ENCODE results near the gene TRMT61B.

The TRMT61B gene

DNA sequence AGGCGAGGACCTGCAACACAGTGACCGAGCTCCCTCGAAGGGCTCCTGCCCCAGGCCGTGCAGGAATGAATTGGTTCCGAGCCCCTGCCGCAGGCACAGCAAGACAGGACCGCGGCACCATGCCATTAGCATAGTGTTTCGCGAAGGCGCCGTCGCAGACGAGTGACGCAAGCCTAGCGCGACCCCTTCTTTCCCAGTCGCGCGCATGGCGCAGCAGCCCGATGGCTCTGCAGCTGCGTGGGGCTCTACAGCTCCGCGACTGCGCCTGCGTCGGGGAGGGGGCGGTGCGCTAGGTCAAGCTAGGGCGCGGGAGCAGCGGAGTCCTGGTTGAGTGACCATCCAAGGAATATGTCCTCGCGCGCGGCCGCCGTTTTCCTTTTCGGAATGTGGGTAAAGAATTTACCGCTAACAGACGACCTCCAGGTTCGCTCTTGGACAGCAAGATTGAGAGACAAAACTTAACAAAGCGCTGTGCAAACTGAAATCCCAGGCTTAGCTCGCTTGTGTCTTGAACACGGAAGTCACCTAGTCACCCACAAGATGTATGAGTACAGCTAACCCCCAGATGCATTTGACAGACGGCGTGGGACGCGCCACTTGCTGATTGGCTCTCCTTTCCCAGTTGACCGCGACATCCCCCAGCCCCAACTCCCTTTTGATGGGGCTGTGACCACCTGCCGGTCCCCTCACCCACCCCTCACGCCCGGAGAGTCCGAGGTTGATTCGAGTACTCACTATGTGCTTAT, at the start of gene TRMT61B:
Gene TRMT61B (minus strand): TSS at position 164 of the 746 bp plus-strand sequence. CDS start 32 bp downstream, at position 132.
- DNase-seq, result peak; percentile 97

DNA sequence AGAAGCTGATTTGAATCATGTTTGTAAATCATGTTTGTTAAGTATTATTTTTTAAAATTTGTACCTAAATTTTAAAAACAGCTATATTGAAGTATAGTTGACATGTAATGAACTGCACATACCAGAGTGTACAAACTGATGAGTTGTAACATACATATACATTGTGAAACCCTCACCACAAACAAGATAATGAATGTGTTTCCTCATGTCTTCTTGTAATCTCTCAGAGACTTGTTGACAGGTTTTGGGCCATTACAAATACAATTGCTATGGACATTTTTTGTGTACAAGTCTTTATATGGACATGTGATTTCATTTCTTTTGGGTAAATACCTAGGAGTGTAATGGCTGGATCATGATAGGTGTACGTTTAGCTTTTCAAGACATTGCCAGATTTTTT, 45.8 kb upstream of the TRMT61B start:
- no peak for DNase-seq

DNA sequence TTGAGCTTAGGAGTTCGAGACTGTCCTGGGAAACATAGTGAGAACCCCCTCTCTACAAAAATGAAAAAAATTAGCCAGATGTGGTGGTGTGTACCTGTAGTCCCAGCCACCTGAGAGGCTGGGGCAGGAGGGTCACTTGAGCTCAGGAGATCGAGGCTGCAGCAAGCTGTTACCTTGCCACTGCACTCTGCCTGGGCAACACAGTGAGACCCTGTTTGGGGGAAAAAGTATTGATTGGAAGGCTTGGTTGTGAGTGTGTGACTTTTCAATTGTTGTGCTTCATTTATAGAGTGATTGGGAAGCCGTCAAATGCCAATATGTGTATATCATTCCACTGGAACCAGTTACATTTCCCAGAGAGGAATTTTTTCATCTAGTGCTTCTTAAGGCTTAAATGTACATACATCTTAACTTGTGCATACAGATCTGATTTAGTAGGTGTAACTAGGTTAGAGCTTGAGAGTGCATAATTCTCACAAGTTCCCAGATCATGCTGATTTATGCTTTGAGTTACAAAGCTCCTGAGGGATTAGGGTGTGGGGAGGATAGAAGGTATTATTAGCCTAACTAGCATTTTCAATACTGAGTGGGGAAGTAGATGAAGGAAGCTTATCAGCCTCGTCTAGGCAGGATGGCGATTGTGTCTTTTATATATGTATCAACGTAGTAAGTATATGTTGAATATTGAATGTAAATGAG, 39.7 kb upstream of the TRMT61B start:
- no peak for DNase-seq

DNA sequence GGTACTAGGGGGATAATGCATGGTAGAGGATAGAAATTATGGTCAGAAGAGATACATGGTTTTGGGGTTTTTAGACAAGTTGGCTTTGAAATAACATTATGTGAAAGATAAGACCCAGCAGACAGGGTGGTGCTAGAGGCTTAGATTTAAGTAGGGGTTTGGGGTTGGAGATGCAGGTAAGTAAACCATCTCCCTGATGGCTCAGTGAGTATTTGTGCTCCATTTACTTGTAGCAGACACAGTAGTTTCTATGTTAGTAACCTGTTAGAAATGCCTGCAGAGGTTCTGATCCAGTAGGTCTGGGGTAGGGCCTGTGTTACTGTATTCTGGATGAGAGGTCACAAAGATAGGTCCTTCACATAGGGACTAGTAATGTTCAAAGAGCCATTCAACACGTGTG, 38.1 kb upstream of the TRMT61B start:
- no peak for DNase-seq

DNA sequence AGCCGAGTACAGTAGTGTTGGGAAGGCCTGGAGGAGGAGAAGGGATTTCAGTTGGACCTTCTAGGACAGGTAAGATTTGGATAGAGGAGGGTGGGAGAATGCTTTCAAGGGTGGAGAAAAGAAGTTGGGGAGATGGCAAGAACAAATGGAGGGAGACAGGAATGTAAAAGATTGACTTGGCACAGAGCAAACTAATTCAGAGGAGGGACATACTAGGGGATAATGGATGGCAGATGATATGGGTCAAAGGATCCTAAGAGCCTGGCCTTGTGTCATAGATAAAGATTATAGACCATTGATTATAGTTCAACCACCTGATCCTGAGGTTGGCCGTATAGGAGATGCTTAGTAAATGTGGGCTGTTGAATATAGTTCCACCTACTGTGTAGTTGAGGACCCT, 36.7 kb upstream of the TRMT61B start:
- no peak for DNase-seq

DNA sequence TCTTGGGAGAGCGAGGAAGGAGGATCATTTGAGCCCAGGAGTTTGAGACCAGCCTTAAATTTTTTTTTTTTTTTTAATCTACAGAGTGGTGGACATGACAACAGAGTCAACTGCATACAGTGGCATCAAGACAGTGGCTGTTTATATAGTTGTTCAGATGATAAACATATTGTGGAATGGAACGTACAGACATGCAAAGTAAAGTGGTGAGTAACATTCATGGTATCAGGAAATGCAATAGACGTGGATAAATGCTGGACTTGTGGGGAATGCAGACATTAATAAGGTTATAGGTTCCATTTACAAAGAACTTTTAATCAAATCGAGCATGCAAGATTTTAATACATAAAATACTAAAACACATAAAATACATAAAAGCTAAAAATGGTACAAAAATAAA, 36.3 kb upstream of the TRMT61B start:
- no peak for DNase-seq

DNA sequence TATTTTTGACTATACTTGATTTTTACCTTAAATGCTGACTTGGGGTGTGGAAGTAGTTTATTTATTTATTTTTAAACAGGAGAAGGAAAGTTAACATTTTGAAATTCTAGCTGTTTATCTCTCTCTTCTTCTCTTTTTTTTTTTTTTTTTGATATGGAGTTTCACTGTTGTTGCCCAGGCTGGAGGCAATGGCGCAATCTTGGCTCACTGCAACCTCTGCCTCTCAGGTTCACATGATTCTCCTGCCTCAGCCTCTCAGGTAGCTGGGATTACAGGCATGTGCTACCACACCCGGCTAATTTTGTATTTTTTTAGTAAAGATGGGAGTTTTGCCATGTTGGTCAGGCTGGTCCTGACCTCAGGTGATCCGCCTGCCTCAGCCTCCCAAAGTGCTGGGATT, 35.4 kb upstream of the TRMT61B start:
- no peak for DNase-seq

GRCh38 chr2:28904802-28905457, 34.8 kb upstream of the TRMT61B start:
- no peak for DNase-seq

DNA sequence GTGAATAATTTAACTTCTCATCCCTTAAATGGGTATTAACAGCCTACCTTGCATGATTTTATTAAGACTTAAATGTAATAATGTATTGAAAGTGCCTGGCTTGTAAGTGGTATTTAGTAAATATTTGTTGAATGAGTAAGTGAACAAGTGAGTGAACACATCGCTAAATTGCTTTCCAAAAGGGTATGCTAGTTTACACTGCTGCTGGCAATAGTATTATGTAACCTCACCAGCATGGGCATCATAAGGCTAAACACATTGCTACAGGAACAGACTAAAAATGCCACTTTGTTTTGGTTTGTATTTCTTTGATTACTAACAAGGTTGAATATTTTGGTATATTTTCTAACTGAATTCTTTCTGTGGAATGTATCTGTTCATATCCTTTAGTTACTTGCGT, 34.2 kb upstream of the TRMT61B start:
- no peak for DNase-seq

GRCh38 chr2:28902584-28902983, 32.5 kb upstream of the TRMT61B start:
- DNase-seq, result no peak

GRCh38 chr2:28901841-28902240, 31.7 kb upstream of the TRMT61B start:
- DNase-seq, result no peak

GRCh38 chr2:28901202-28901601, 31.1 kb upstream of the TRMT61B start:
- no peak for DNase-seq

GRCh38 chr2:28898048-28898447, 27.9 kb upstream of the TRMT61B start:
- DNase-seq, result no peak

GRCh38 chr2:28896906-28897305, 26.8 kb upstream of the TRMT61B start:
- no peak for DNase-seq

DNA sequence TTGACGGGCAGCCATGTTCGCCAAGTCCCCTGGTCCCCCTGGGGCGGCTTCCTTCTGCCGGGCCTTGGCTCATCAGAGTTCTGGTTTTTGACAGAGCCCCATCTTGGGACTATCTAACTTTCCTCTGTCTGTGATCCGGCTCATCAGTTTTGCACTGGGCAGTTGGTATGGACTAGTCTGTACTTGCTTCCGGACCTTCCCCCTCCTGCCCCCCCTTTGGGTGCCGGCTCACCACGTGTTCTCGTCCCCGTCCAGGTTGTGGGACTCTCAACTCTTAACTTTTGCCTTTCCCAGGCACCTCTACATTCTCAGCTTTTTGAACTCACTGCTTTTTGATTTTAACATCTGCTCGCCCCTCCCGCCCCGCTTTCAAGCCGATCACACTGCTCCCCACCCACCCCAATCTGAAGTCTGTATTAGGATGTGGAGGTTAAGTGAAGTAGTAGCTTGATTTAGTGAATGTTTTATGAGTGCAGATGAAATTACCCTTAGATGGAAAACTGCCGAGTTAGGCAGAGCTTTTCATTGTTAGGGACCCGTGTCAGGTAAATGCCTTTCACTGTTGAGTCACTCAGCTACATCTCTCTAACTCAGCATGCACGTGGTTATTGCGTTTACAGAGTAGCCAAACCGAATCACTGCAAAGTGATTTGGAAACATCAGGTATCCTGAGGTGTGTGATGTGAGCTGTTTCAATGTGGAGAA, 25.2 kb upstream of the TRMT61B start:
- DNase-seq, result no peak

DNA sequence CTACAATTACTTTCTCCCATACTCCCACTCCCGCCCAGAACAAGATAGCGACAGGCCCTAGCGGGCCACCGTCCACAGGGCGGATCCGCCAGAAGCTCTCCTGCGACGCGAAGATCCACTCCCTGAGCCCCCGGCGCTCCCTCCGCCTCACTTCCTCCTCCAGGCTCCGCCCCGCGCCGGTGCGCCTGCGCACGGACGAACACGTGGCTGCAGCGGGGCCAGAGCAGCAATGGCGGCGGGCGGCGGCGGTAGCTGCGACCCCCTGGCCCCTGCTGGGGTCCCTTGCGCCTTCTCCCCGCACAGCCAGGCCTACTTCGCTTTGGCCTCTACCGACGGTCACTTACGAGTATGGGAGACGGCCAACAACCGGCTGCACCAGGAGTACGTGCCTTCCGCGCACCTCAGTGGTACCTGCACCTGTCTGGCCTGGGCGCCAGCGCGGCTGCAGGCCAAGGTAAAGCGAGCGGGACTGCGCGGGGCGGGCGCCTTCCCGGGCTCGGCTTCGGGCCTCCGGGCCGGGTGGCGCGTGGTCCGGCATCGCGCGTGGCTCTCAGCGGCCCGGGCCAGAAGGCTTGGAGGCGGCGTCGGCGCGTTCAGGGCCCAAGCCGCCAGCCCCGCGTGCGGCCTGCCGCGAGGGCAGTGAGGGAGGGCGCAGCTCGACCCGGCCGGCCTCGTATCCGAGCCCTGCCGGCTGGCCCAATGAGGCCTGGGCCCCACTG, 24.5 kb upstream of the TRMT61B start, which contains the start of gene WDR43:
Gene WDR43 (plus strand): TSS at position 198 of the 719 bp plus-strand sequence. CDS start 32 bp downstream, at position 230.
- peak; percentile 98 for DNase-seq

DNA sequence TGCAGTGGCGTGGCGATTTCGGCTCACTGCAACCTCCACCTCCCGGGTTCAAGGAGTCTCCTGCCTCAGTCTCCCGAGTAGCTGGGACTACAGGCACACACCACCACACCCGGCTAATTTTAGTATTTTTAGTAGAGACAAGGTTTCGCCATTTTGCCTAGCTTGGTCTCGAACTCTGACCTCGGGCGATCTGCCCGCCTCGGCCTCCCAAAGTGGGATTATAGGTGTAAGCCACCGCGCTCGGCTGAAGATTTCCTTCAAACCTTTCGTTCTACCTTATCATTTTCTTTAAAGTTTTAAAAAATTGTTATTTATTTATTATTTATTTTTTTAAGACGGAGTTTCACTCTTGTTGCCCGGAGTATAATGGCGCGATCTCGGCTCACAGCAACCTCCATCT, 23.4 kb upstream of the TRMT61B start:
- no peak for DNase-seq

- DNase-seq, result no peak
Observed at GRCh38 chr2:28880193-28880592, 10.1 kb upstream of the TRMT61B start.

DNA sequence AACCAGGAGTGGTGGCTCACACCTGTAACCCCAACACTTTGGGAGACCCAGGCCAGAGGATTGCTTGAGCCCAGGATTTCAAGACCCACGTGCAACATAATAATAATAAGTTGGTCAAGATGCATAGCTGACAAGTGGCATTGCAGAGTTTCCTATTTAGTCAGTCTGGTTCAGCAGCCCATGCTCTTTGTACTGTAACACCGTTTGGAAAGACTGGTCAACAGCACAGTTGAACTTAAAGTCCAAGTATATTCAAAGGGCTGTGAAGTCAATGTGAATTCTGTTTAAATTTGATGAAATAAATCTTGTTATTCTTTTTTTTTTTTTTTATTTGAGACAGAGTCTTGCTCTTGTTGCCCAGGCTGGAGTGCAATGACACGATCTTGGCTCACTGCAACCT, 1.5 kb upstream of the TRMT61B start:
- DNase-seq, result no peak

GRCh38 chr2:28869494-28870145, 489 bp downstream of the TRMT61B start:
- no peak for DNase-seq

DNA sequence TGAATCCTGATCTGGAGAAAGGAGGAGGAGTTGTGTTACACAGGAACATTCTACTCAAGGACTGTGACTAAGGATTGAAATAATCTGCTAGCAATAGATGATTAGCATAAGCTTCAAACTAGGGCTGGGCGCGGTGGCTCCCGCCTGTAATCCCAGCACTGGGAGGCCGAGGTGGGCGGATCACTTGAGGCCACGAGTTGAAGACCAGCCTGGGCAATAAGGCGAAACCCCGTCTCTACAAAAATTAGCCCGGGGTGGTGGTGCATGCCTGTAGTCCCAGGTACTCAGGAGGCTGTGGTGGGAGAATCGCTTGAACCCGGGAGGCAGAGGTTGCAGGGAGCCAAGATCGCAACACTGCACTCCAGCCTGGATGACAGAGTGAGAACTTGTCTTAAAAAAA, 1.5 kb downstream of the TRMT61B start:
- DNase-seq, result no peak

GRCh38 chr2:28855977-28856376, 14.1 kb downstream of the TRMT61B start:
- DNase-seq, result no peak

All from retina (tissue), 1 donor.